PC-3 (cell line): Measurements from ENCODE around the gene AGBL1. TPM values are rescaled to one million over a fixed set of nuclear protein-coding genes. Genes with fewer than 3 reads are reported as not detected.

ENCODE experiments used
- ATAC-seq: fragments of 200-7000 bp; cut with Tn5 transposase; 2 replicates; pipeline ENCODE4 v1.9.1; 2020; ENCODE audit warnings: mild to moderate bottlenecking, moderate library complexity
- BruUV-seq: library from RNA; stranded (reverse); fragments of 400-500 nt; replicated peaks from 2 replicates; lab custom pipeline; 2021; lab: Mats Ljungman, UMichigan
- CTCF ChIA-PET: fragments of 300-600 bp; sonication (Branson Sonifier 250); formaldehyde crosslinking; loops from one replicate; lab custom pipeline; 2022; ENCODE audit warnings: antibody characterized with exemption; lab: Charles Lee
- POLR2A ChIA-PET: fragments of 300-600 bp; sonication (Branson Sonifier 250); formaldehyde crosslinking; loops from one replicate; lab custom pipeline; 2022; ENCODE audit warnings: antibody characterized with exemption; ENCODE audit not compliant: unreplicated experiment; lab: Charles Lee
- DNase-seq: peaks from one replicate; pipeline ENCODE4 v3.0.0-alpha.2; 2015
- H2AFZ ChIP-seq: fragments of 300-600 bp; sonication (generic); 2 replicates; pipeline ENCODE4 v1.6.0; 2016; ENCODE audit warnings: antibody characterized with exemption, low read length
- H3F3A ChIP-seq: fragments of 300-600 bp; sonication (generic); one replicate; pipeline ENCODE4 v1.6.0; 2017; ENCODE audit warnings: antibody characterized with exemption, low read length, control low read depth, mild to moderate bottlenecking; ENCODE audit not compliant: unreplicated experiment
- H3K27ac ChIP-seq: fragments of 300-600 bp; sonication (generic); 2 replicates; pipeline ENCODE4 v1.5.1; 2016; ENCODE audit warnings: mild to moderate bottlenecking, low read length
- H3K27me3 ChIP-seq: fragments of 300-600 bp; sonication (generic); 2 replicates; pipeline ENCODE4 v1.6.1; 2016; ENCODE audit warnings: low read length, mixed read lengths
- H3K36me3 ChIP-seq: fragments of 300-600 bp; sonication (generic); 2 replicates; pipeline ENCODE4 v1.6.1; 2016; ENCODE audit warnings: low read depth, mixed run types, low read length, mixed read lengths
- H3K4me1 ChIP-seq: fragments of 300-600 bp; sonication (generic); 2 replicates; pipeline ENCODE4 v1.5.1; 2016; ENCODE audit warnings: low read length; ENCODE audit not compliant: insufficient read depth
- H3K4me2 ChIP-seq: fragments of 300-600 bp; sonication (generic); 2 replicates; pipeline ENCODE4 v1.6.0; 2016; ENCODE audit warnings: low read length
- H3K4me3 ChIP-seq: fragments of 300-600 bp; sonication (generic); 2 replicates; pipeline ENCODE4 v1.5.1; 2016; ENCODE audit warnings: mild to moderate bottlenecking, low read length, mixed read lengths
- H3K79me2 ChIP-seq: fragments of 300-600 bp; sonication (generic); 2 replicates; pipeline ENCODE4 v1.6.1; 2017; ENCODE audit warnings: low read length, mixed read lengths
- H3K9ac ChIP-seq: fragments of 300-600 bp; sonication (generic); 2 replicates; pipeline ENCODE4 v1.6.0; 2016; ENCODE audit warnings: mild to moderate bottlenecking, low read length
- H3K9me2 ChIP-seq: fragments of 300-600 bp; sonication (generic); replicated peaks from 2 replicates; pipeline ENCODE4 v1.6.1; 2016; ENCODE audit warnings: mixed run types, low read length, mixed read lengths
- H3K9me3 ChIP-seq: fragments of 300-600 bp; sonication (generic); 2 replicates; pipeline ENCODE4 v1.6.1; 2016; ENCODE audit warnings: low read length, mixed read lengths
- H4K20me1 ChIP-seq: fragments of 300-600 bp; sonication (generic); 2 replicates; pipeline ENCODE4 v1.6.1; 2016; ENCODE audit warnings: low read length, mixed read lengths
- CTCF ChIP-seq: fragments of 300-600 bp; sonication (generic); conservative IDR thresholded peaks from 2 replicates; pipeline ENCODE4 v1.5.1; 2017; ENCODE audit warnings: antibody characterized with exemption, low read depth, mild to moderate bottlenecking, low read length
- EZH2 ChIP-seq: fragments of 300-600 bp; sonication (generic); IDR thresholded peaks from one replicate; pipeline ENCODE4 v1.6.1; 2017; ENCODE audit warnings: antibody characterized with exemption, mild to moderate bottlenecking, low read length; ENCODE audit not compliant: unreplicated experiment
- EZH2phosphoT487 ChIP-seq: fragments of 300-600 bp; sonication (generic); IDR thresholded peaks from 2 replicates; pipeline ENCODE4 v1.6.1; 2018; ENCODE audit warnings: mild to moderate bottlenecking, antibody characterized with exemption, low read length, borderline replicate concordance
- intact Hi-C: fragments of 100-400 bp; cut with micrococcal nuclease; formaldehyde crosslinking; loops from 2 replicates; pipeline ENCODE4 v1.9.0; 2023
- total RNA-seq: library from RNA; depleted of rRNA; stranded (reverse); fragments of >200 nt; gene quantifications from 2 replicates; pipeline ENCODE4 v1.2.3, GENCODE V29; 2014

Gene AGBL1
- total RNA-seq, 1 experiment from 2014 or later: not detected

DNA sequence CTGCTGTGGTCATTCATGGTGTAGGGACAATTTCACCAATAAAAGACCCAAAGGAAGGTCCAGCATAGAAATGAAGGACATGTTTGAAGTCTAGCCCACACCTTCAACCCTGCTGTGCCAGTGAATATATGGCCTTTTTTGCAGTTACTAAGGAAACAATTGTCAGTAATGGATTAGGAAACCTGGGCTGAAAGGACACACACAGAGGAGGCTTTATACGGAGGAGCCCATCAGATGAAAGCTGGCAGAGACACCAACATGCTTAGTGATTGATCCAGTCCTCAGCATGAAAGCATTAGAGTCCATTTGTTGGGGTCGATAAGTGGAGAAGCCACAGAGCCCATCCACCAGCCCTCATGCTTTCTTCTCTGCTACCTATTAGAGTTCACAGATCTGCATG lies 584.3 kb downstream of the AGBL1 start:
- H3K4me2 ChIP-seq: no peak overlapping the region
- no peaks in the 10 kb centered on the region for H3K4me1 ChIP-seq
- no peak for TF ChIP-seq EZH2phosphoT487
- no peak for TF ChIP-seq EZH2
- TF ChIP-seq CTCF: no peak
- no peaks in the 10 kb centered on the region for H4K20me1 ChIP-seq
- DNase-seq (no peak), ATAC-seq (no peak)
- no peak overlapping the region for H3K27ac ChIP-seq
- no peak overlapping the region for H3K9ac ChIP-seq
- no peaks in the 10 kb centered on the region for H3K79me2 ChIP-seq
- H3F3A ChIP-seq: no peaks in the 10 kb centered on the region
- BruUV-seq: no TSS peak
- no peak overlapping the region for H3K4me3 ChIP-seq
- H3K9me2 ChIP-seq: no peaks in the 10 kb centered on the region
- CTCF ChIA-PET: no interaction called here
- no peaks in the 10 kb centered on the region for H3K36me3 ChIP-seq
- intact Hi-C loops: no loop called here
- H3K27me3 ChIP-seq: no peaks in the 10 kb centered on the region
- POLR2A ChIA-PET: no interaction called here
- H2AFZ ChIP-seq: no peak overlapping the region
- 0 out of 2 replicates have a peak, but pooled peaks cover 4% of the 10 kb centered on the region for H3K9me3 ChIP-seq

DNA sequence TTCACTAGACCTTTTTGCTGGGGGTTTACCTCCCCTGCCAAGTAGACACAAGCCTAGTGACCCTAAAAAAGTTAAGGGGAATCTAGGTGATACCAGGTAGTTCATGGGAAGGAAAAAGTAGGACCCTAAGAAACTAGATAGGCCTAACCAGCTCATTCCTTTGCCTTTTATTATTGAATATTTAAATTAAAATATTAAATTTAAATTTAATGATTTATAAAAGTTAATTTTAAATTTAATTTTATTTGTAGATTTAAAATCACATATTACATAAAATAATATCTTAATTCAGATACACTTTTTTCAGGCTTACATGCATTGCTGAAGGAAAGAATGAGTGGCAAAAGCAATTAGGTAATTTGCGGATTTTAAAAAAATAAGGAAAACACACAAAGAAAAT lies 584.9 kb downstream of the AGBL1 start:
- intact Hi-C loops: no loop called here
- no peak for TF ChIP-seq EZH2
- Histone ChIP-seq H3K36me3 (no peaks in the 10 kb centered on the region), H4K20me1 (no peaks in the 10 kb centered on the region), H3F3A (no peaks in the 10 kb centered on the region), H3K27me3 (no peaks in the 10 kb centered on the region), H3K9me3 (0 out of 2 replicates have a peak, but pooled peaks cover 4% of the 10 kb centered on the region), H3K4me1 (no peaks in the 10 kb centered on the region), H3K9me2 (no peaks in the 10 kb centered on the region), H3K79me2 (no peaks in the 10 kb centered on the region), H2AFZ (no peak overlapping the region), H3K4me3 (no peak overlapping the region), H3K4me2 (no peak overlapping the region), H3K9ac (no peak overlapping the region), H3K27ac (no peak overlapping the region)
- DNase-seq: no peak
- CTCF ChIA-PET: no interaction called here
- BruUV-seq: no TSS peak
- ATAC-seq: no peak
- POLR2A ChIA-PET: no interaction called here

DNA sequence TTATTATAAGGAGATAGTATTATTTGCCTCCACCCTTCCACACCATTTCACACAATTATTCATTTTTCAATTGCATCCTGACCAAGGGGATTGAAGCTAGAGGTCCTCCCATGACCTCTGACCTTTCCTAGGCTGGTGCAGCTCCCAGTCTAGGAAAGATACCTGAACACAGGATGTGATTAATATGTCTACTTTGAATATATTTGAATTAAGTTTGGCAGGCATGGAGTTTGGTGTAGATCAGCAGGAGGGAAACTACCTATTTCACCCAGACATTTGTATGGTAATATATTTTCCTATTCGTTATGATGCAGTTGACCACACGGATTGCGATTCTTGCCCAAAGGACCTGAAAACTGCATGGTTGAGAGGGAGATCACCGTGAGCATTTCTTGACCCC lies 596.3 kb downstream of the AGBL1 start:
- no peak overlapping the region for H2AFZ ChIP-seq
- no peak for ATAC-seq
- H3K27ac ChIP-seq: no peak overlapping the region
- TF ChIP-seq CTCF (no peak), EZH2 (no peak), EZH2phosphoT487 (no peak)
- no peak for DNase-seq
- no peaks in the 10 kb centered on the region for H3K9me2 ChIP-seq
- H3F3A ChIP-seq: no peaks in the 10 kb centered on the region
- H3K9ac ChIP-seq: no peak overlapping the region
- no peaks in the 10 kb centered on the region for H3K36me3 ChIP-seq
- H3K4me1 ChIP-seq: no peaks in the 10 kb centered on the region
- H3K79me2 ChIP-seq: no peaks in the 10 kb centered on the region
- H4K20me1 ChIP-seq: no peaks in the 10 kb centered on the region
- BruUV-seq: no TSS peak
- CTCF ChIA-PET: no interaction called here
- no peaks in the 10 kb centered on the region for H3K27me3 ChIP-seq
- H3K9me3 ChIP-seq: no peaks in the 10 kb centered on the region
- no peak overlapping the region for H3K4me3 ChIP-seq
- POLR2A ChIA-PET: no interaction called here
- H3K4me2 ChIP-seq: no peak overlapping the region
- intact Hi-C loops: no loop called here
